ENCODE results near the gene LITAFD.
A peak's percentile ranks its signal among the peaks of the same experiment; 100 is the strongest.

DNA sequence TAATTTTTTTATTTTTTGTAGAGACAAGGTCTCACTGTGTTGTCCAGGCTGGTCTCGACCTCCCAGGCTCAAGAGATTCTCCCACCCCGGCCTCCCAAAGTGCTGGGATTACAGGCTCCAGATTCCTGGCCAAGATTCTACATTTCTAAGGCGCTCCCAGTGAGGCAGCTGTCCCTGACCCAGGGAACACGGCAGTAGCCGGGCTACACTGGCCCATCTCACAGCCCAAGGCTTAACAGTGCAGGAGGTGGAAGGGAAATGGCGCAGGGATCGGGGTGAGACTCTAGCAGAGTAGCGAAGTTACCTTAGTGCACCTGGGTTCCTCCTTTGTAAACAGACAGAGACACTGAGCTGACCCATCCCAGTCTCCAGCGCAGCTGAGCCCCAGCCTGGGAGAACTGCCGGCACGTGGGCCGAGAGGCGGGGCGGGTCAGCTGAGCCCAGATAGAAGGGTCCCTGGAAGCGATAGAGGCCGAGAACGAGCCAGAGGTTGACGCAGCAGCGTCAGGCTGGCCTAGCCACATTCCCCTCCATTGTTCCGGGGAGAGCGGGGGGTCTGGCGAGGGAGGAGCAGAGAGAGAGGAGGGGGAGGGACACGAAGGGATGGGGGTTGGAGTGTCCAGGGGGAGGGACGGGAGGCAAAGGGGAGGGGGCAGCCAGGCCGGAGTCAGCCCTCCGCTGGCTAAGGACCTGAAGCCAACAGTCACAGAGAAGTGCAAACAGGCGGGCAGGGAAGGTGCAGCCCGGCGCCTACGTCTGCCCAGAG is 15.8 kb upstream of the LITAFD start:
- TF ChIP-seq, protein P1, sequence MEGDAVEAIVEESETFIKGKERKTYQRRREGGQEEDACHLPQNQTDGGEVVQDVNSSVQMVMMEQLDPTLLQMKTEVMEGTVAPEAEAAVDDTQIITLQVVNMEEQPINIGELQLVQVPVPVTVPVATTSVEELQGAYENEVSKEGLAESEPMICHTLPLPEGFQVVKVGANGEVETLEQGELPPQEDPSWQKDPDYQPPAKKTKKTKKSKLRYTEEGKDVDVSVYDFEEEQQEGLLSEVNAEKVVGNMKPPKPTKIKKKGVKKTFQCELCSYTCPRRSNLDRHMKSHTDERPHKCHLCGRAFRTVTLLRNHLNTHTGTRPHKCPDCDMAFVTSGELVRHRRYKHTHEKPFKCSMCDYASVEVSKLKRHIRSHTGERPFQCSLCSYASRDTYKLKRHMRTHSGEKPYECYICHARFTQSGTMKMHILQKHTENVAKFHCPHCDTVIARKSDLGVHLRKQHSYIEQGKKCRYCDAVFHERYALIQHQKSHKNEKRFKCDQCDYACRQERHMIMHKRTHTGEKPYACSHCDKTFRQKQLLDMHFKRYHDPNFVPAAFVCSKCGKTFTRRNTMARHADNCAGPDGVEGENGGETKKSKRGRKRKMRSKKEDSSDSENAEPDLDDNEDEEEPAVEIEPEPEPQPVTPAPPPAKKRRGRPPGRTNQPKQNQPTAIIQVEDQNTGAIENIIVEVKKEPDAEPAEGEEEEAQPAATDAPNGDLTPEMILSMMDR (IDR thresholded peaks at IDR 0.05; ENCODE audit: poor library complexity, severe bottlenecking) = no peak
- TF ChIP-seq TAF1 (IDR thresholded peaks at IDR 0.05; ENCODE audit: low read depth) (no peak), EZH2 (IDR thresholded peaks at IDR 0.05; ENCODE audit: borderline replicate concordance, insufficient read depth, low read length, poor library complexity, severe bottlenecking) (no peak), SMC3 (conservative IDR thresholded peaks at IDR 0.05; ENCODE audit: poor library complexity) (no peak), MXI1 (conservative IDR thresholded peaks at IDR 0.05; ENCODE audit: poor library complexity, severe bottlenecking) (peak; percentile 46), EP300 (conservative IDR thresholded peaks at IDR 0.05; ENCODE audit: poor library complexity, severe bottlenecking) (no peak)
- TF ChIP-seq, protein P2, sequence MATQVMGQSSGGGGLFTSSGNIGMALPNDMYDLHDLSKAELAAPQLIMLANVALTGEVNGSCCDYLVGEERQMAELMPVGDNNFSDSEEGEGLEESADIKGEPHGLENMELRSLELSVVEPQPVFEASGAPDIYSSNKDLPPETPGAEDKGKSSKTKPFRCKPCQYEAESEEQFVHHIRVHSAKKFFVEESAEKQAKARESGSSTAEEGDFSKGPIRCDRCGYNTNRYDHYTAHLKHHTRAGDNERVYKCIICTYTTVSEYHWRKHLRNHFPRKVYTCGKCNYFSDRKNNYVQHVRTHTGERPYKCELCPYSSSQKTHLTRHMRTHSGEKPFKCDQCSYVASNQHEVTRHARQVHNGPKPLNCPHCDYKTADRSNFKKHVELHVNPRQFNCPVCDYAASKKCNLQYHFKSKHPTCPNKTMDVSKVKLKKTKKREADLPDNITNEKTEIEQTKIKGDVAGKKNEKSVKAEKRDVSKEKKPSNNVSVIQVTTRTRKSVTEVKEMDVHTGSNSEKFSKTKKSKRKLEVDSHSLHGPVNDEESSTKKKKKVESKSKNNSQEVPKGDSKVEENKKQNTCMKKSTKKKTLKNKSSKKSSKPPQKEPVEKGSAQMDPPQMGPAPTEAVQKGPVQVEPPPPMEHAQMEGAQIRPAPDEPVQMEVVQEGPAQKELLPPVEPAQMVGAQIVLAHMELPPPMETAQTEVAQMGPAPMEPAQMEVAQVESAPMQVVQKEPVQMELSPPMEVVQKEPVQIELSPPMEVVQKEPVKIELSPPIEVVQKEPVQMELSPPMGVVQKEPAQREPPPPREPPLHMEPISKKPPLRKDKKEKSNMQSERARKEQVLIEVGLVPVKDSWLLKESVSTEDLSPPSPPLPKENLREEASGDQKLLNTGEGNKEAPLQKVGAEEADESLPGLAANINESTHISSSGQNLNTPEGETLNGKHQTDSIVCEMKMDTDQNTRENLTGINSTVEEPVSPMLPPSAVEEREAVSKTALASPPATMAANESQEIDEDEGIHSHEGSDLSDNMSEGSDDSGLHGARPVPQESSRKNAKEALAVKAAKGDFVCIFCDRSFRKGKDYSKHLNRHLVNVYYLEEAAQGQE (IDR thresholded peaks at IDR 0.05; ENCODE audit: borderline replicate concordance) = no peak
